ENCODE data around the gene ARMC3. TPM values are rescaled to one million over a fixed set of nuclear protein-coding genes. Genes with fewer than 3 reads are reported as not detected.

Gene ARMC3
- total RNA-seq, 2 experiments from 2014 or later: not detected

GRCh38 chr10:23016636-23017035 is 88.8 kb downstream of the ARMC3 start:
- no peaks in the 10 kb centered on the region for H3K9me3 ChIP-seq (ENCODE audit: low read length)
- H3K79me2 ChIP-seq (ENCODE audit: insufficient read depth, low read depth, low read length): no peaks in the 10 kb centered on the region
- H3K4me3 ChIP-seq (ENCODE audit: low read depth, low read length, poor library complexity, severe bottlenecking): no peak overlapping the region
- ChIA-PET POLR2A (interaction anchor here (0.6 to 0.7 kb wide), 3 partner anchors 28 to 959 kb away, joined by 3 read pairs; no protein-coding TSS in a partner anchor), CTCF (ENCODE audit: unreplicated experiment) (no interaction called here)
- no peak overlapping the region for H2AFZ ChIP-seq (ENCODE audit: low read length)
- intact Hi-C loops (cut with micrococcal nuclease; ENCODE audit: unreplicated experiment): no loop called here
- H3K27ac ChIP-seq (ENCODE audit: low read depth, low read length, poor library complexity, severe bottlenecking): no peak overlapping the region
- no peaks in the 10 kb centered on the region for H3K9me2 ChIP-seq (ENCODE audit: insufficient read depth, low read length)
- H3K4me2 ChIP-seq (ENCODE audit: low read length): no peak overlapping the region
- no peaks in the 10 kb centered on the region for H3K4me1 ChIP-seq (ENCODE audit: insufficient read depth, low read length, poor library complexity, severe bottlenecking)
- H4K20me1 ChIP-seq (ENCODE audit: insufficient read depth, low read length): no peaks in the 10 kb centered on the region
- BruUV-seq (replicated peaks): no TSS peak
- TF ChIP-seq EZH2phosphoT487 (IDR thresholded peaks at IDR 0.05; ENCODE audit: borderline replicate concordance, low read depth, low read length) (no peak), CTCF (conservative IDR thresholded peaks at IDR 0.05; ENCODE audit: low read length) (no peak)
- DNase-seq (ENCODE audit: low spot score): no peak
- H3K36me3 ChIP-seq (ENCODE audit: insufficient read depth, low read length): no peaks in the 10 kb centered on the region

GRCh38 chr10:23019633-23020032 is 91.8 kb downstream of the ARMC3 start:
- H3K9me2 ChIP-seq (ENCODE audit: insufficient read depth, low read length): no peaks in the 10 kb centered on the region
- H3K4me3 ChIP-seq (ENCODE audit: low read depth, low read length, poor library complexity, severe bottlenecking): no peak overlapping the region
- H3K4me2 ChIP-seq (ENCODE audit: low read length): no peak overlapping the region
- no peaks in the 10 kb centered on the region for H3K9me3 ChIP-seq (ENCODE audit: low read length)
- CTCF ChIA-PET (ENCODE audit: unreplicated experiment): no interaction called here
- no peak overlapping the region for H2AFZ ChIP-seq (ENCODE audit: low read length)
- POLR2A ChIA-PET: no interaction called here
- H4K20me1 ChIP-seq (ENCODE audit: insufficient read depth, low read length): no peaks in the 10 kb centered on the region
- intact Hi-C loops (cut with micrococcal nuclease; ENCODE audit: unreplicated experiment): no loop called here
- no peaks in the 10 kb centered on the region for H3K36me3 ChIP-seq (ENCODE audit: insufficient read depth, low read length)
- BruUV-seq (replicated peaks): no TSS peak
- no peak for DNase-seq (ENCODE audit: low spot score)
- H3K27ac ChIP-seq (ENCODE audit: low read depth, low read length, poor library complexity, severe bottlenecking): no peak overlapping the region
- H3K79me2 ChIP-seq (ENCODE audit: insufficient read depth, low read depth, low read length): no peaks in the 10 kb centered on the region
- no peak for TF ChIP-seq EZH2phosphoT487 (IDR thresholded peaks at IDR 0.05; ENCODE audit: borderline replicate concordance, low read depth, low read length)
- no peaks in the 10 kb centered on the region for H3K4me1 ChIP-seq (ENCODE audit: insufficient read depth, low read length, poor library complexity, severe bottlenecking)

GRCh38 chr10:23021430-23021829 is 93.6 kb downstream of the ARMC3 start:
- no peak overlapping the region for H3K27ac ChIP-seq (ENCODE audit: low read depth, low read length, poor library complexity, severe bottlenecking)
- H3K4me3 ChIP-seq (ENCODE audit: low read depth, low read length, poor library complexity, severe bottlenecking): no peak overlapping the region
- CTCF ChIA-PET (ENCODE audit: unreplicated experiment): no interaction called here
- no peaks in the 10 kb centered on the region for H3K36me3 ChIP-seq (ENCODE audit: insufficient read depth, low read length)
- H3K4me2 ChIP-seq (ENCODE audit: low read length): no peak overlapping the region
- H4K20me1 ChIP-seq (ENCODE audit: insufficient read depth, low read length): no peaks in the 10 kb centered on the region
- no peaks in the 10 kb centered on the region for H3K9me2 ChIP-seq (ENCODE audit: insufficient read depth, low read length)
- intact Hi-C loops (cut with micrococcal nuclease; ENCODE audit: unreplicated experiment): no loop called here
- BruUV-seq (replicated peaks): no TSS peak
- no peaks in the 10 kb centered on the region for H3K4me1 ChIP-seq (ENCODE audit: insufficient read depth, low read length, poor library complexity, severe bottlenecking)
- TF ChIP-seq CTCF (conservative IDR thresholded peaks at IDR 0.05; ENCODE audit: low read length): no peak
- no peak for TF ChIP-seq EZH2phosphoT487 (IDR thresholded peaks at IDR 0.05; ENCODE audit: borderline replicate concordance, low read depth, low read length)
- H3K79me2 ChIP-seq (ENCODE audit: insufficient read depth, low read depth, low read length): no peaks in the 10 kb centered on the region
- H3K9me3 ChIP-seq (ENCODE audit: low read length): no peaks in the 10 kb centered on the region
- no peak for DNase-seq (ENCODE audit: low spot score)
- H2AFZ ChIP-seq (ENCODE audit: low read length): no peak overlapping the region
- POLR2A ChIA-PET: no interaction called here

All from OCI-LY7 (cell line).